Left renal pelvis (tissue), 4 donors: ENCODE results near the gene NUP98. TPM values are rescaled to one million over a fixed set of nuclear protein-coding genes. Genes with fewer than 3 reads are reported as not detected.
"Not testable (repeated sequence)": the region's sequence is repeated elsewhere in the genome, so short reads cannot be mapped to it uniquely, and the experiment has no call there.

Experiments used
- DNase-seq, 4 donors: peaks; one replicate each; pipeline ENCODE4 v3.0.0-alpha.2; 2013; ENCODE audit warnings: low read depth in 4 of 4, low spot score in 3 of 4
- polyA plus RNA-seq, 4 donors: library from polyadenylated mRNA; unstranded; fragments of 120-200 nt; gene quantifications; one replicate each; pipeline ENCODE4 v1.2.1, GENCODE V29; 2013; ENCODE audit not compliant: insufficient read length in 4 of 4

Gene NUP98
- polyA plus RNA-seq, 4 donors, result 49.0 to 72.1 (median 63.8) TPM

- no peak for DNase-seq
Measured at GRCh38 chr11:3827434-3828186, 30.3 kb upstream of the NUP98 start.

GRCh38 chr11:3826721-3827120 is 29.4 kb upstream of the NUP98 start:
- no peak for DNase-seq

GRCh38 chr11:3825473-3826154 is 28.3 kb upstream of the NUP98 start:
- DNase-seq, result no peak

GRCh38 chr11:3824714-3825472 is 27.5 kb upstream of the NUP98 start:
- no peak for DNase-seq

GRCh38 chr11:3823762-3824506 is 26.6 kb upstream of the NUP98 start:
- DNase-seq, result no peak

GRCh38 chr11:3823303-3823702 is 25.9 kb upstream of the NUP98 start:
- DNase-seq, result no peak

- DNase-seq, result no peak
Measured at GRCh38 chr11:3822312-3822711, 25.0 kb upstream of the NUP98 start.

GRCh38 chr11:3820971-3821370 is 23.6 kb upstream of the NUP98 start:
- no peak for DNase-seq

- no peak for DNase-seq
Measured at GRCh38 chr11:3817181-3817800, 19.9 kb upstream of the NUP98 start.

- no peak for DNase-seq
Measured at GRCh38 chr11:3816673-3817072, 19.3 kb upstream of the NUP98 start.

GRCh38 chr11:3815845-3816244 is 18.5 kb upstream of the NUP98 start:
- no peak for DNase-seq

GRCh38 chr11:3814832-3815231 is 17.5 kb upstream of the NUP98 start:
- DNase-seq, result not testable (repeated sequence)

GRCh38 chr11:3810951-3811350 is 13.6 kb upstream of the NUP98 start:
- no peak for DNase-seq

GRCh38 chr11:3810446-3810845 is 13.1 kb upstream of the NUP98 start:
- DNase-seq, result no peak

GRCh38 chr11:3809624-3809928 is 12.2 kb upstream of the NUP98 start:
- no peak for DNase-seq

GRCh38 chr11:3808861-3809623 is 11.7 kb upstream of the NUP98 start:
- DNase-seq, result peak in 1 of 4 donors; percentile 20

GRCh38 chr11:3807909-3808860 is 10.8 kb upstream of the NUP98 start, which contains the start of gene PGAP2:
Gene PGAP2, plus strand, starts transcription at chr11:3808560. Its CDS starts 2,700 bp downstream, at chr11:3811260.
- DNase-seq, result peak in 2 of 4 donors; percentile 39 to 55

- DNase-seq, result no peak
Measured at GRCh38 chr11:3803726-3804495, 6.6 kb upstream of the NUP98 start.
